SH-SY5Y (cell line): Measurements from ENCODE around the gene TMPRSS15.

Experiments
- GATA2 ChIP-seq: IDR thresholded peaks from 2 replicates; pipeline ENCODE4 v1.6.1; 2011; ENCODE audit warnings: mild to moderate bottlenecking, low read depth, low read length
- GATA3 ChIP-seq: IDR thresholded peaks from 2 replicates; pipeline ENCODE4 v1.6.1; 2011; ENCODE audit warnings: low read depth, mild to moderate bottlenecking, low read length, moderate library complexity

- TF ChIP-seq GATA2 (no peak), GATA3 (no peak)
Observed at GRCh38 chr21:18248171-18248570, 155.4 kb downstream of the TMPRSS15 start.
